Common myeloid progenitor, CD34-positive (primary cell): ENCODE data around the gene FASTK.

Experiments
- CTCF ChIA-PET: fragments of 350-600 bp; sonication (Branson Sonifier 250); formaldehyde crosslinking; loops from one replicate; lab custom pipeline; 2021; ENCODE audit warnings: antibody characterized with exemption; lab: Charles Lee
- POLR2A ChIA-PET: fragments of 350-600 bp; sonication (Branson Sonifier 250); formaldehyde crosslinking; loops from one replicate; lab custom pipeline; 2021; ENCODE audit warnings: antibody characterized with exemption; lab: Charles Lee
- DNase-seq, 3 donors: peaks; one replicate each; pipeline versions ENCODE4 v3.0.0 to v3.0.0-alpha.2; 2013
- H3K27ac ChIP-seq, 2 experiments: 1 replicate in 1 of 2; 2 replicates in 1 of 2; pipeline ENCODE4 v1.7.0; 2013; ENCODE audit warnings: inconsistent platforms in 2 of 2, low read length in 2 of 2, mild to moderate bottlenecking in 2 of 2, low read depth in 1 of 2, moderate library complexity in 1 of 2; ENCODE audit not compliant: severe bottlenecking in 2 of 2, insufficient read depth in 1 of 2, poor library complexity in 1 of 2
- H3K27me3 ChIP-seq, 5 experiments: replicated peaks in 2 of 5; 1 replicate in 3 of 5; 2 replicates in 2 of 5; pipeline versions ENCODE4 v1.6.1 to v1.7.0; 2013; ENCODE audit warnings: low read length in 4 of 5, mild to moderate bottlenecking in 2 of 5, moderate library complexity in 2 of 5, inconsistent platforms in 1 of 5; ENCODE audit not compliant: insufficient read depth in 5 of 5, control insufficient read depth in 4 of 5
- H3K36me3 ChIP-seq, 4 experiments: 1 replicate in 2 of 4; 2 replicates in 2 of 4; pipeline versions ENCODE4 v1.6.1 to v1.7.0; 2013; ENCODE audit warnings: low read length in 3 of 4, control low read depth in 1 of 4, mild to moderate bottlenecking in 1 of 4; ENCODE audit not compliant: control insufficient read depth in 4 of 4, insufficient read depth in 4 of 4
- H3K4me1 ChIP-seq, 4 experiments: 1 replicate in 3 of 4; 2 replicates in 1 of 4; pipeline versions ENCODE4 v1.6.1 to v1.7.1; 2013; ENCODE audit warnings: low read length in 3 of 4, mild to moderate bottlenecking in 3 of 4, control low read depth in 1 of 4, inconsistent platforms in 1 of 4, moderate library complexity in 1 of 4; ENCODE audit not compliant: control insufficient read depth in 4 of 4, insufficient read depth in 4 of 4; ENCODE audit errors: control extremely low read depth in 1 of 4
- H3K4me3 ChIP-seq, 7 experiments: 1 replicate in 4 of 7; 2 replicates in 3 of 7; pipeline versions ENCODE4 v1.5.1 to v1.7.0; 2013; ENCODE audit warnings: mild to moderate bottlenecking in 7 of 7, low read length in 6 of 7, moderate library complexity in 6 of 7, inconsistent platforms in 2 of 7, low read depth in 2 of 7, control low read depth in 1 of 7; ENCODE audit not compliant: insufficient read depth in 4 of 7, control insufficient read depth in 1 of 7; ENCODE audit errors: extremely low read depth in 1 of 7
- H3K9me3 ChIP-seq, 5 experiments: 1 replicate in 4 of 5; 2 replicates in 1 of 5; pipeline versions ENCODE4 v1.6.1 to v1.7.1; 2013; ENCODE audit warnings: low read length in 4 of 5, mild to moderate bottlenecking in 2 of 5, inconsistent platforms in 1 of 5, low read depth in 1 of 5, moderate library complexity in 1 of 5; ENCODE audit not compliant: control insufficient read depth in 4 of 5, insufficient read depth in 2 of 5; ENCODE audit errors: control extremely low read depth in 1 of 5
- WGBS: methylation state at CpG from one replicate; pipeline ENCODE4 v1.1.5; 2013; ENCODE audit not compliant: insufficient coverage; 5-methylcytosine and 5-hydroxymethylcytosine counted together

Gene FASTK

DNA sequence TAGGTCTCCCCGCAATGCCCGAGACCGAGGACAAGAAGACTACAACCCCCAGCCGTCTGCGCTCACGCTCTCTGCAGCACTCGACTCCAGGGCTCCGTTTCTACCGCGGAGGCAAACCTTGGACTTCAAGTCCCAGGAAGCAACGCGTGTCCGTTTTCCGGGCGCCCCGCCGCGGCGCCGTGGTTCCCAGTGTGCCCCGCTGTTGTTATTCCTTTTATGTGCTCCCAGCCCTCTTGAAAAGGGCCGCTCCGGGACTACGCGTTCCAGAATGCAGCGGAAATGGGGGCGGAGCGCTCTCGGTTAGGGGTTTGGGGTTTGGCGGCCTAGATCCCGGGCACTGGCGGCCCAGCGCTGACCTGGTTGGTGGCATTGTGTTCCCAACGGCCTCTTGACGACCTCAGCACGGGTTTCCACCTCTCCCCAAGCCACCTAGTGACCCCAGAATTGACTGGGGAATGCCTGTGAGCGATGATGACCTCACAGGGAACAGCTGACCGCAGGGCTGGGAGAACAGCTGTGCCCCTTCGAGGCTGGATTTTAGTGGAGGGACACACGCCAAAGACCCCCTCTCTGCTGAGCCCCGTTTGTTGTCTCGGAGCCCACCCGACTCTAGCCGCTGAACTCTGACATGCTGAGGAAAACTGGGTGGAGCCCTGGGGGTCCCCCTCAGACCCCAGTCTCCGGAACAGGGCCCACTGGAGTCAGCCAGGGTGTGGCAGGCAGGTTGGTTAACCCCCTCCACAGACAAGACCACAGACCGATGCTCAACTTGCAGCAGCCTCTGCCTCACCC is 22.4 kb downstream of the FASTK start:
- CTCF ChIA-PET: interaction anchor here (1.0 to 7.2 kb wide), 3 partner anchors 17 to 54 kb away, joined by 5 to 64 read pairs (median 5); partner anchors contain the start of gene ABCB8
- H3K9me3 ChIP-seq: no peaks in the 10 kb centered on the region
- peak; percentile 99 to 100 (median 99) for DNase-seq

DNA sequence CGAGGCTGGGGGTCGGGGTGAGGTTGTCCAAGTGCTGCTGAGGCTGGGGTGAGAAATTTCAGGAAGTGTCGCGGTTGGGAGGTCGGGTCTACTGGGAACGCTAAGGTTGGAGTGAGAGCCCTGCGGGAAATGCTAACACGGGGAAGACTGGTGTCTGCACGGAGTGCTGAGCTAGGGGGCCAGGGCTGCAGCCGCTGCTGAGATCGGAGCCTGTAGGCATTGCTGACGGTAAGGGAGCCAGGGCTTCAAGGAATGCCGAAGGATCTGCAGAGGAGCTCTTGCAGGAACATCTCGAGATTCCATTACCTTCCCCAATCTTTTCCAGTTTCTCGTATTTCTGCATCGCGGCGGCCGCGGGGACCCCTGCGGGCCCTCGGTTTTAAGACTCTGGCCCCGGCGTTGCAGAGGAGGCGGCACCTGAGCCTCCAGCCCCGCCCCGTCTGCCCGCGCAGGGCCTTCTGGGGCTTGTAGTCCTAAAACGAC is 23.1 kb downstream of the FASTK start, which contains the start of gene CDK5:
Gene CDK5, minus strand, starts transcription at position 392 of the 483 bp plus-strand sequence. Its CDS starts 49 bp downstream, at position 343.
- peak within 1 kb of the TSS; percentile 75 to 98 (median 82) for H3K4me3 ChIP-seq
- peaks cover 0 to 8% (median 5%) of the 10 kb centered on the region in 4 experiments for H3K36me3 ChIP-seq
- no peaks in the 10 kb centered on the region for H3K9me3 ChIP-seq
- POLR2A ChIA-PET: interaction anchor here (1.1 kb wide), 1 partner anchor 18 kb away, joined by 4 read pairs; no protein-coding TSS in a partner anchor
- 0% methylated on average over 28 of the region's 30 CpGs for WGBS
- peak within 1 kb of the TSS; percentile 50 to 90 for H3K27ac ChIP-seq
- H3K27me3 ChIP-seq: no peaks in the 10 kb centered on the region
- H3K4me1 ChIP-seq: peaks cover 5 to 54% (median 45%) of the 10 kb centered on the region in 4 experiments
- CTCF ChIA-PET: interaction anchor here (7.2 kb wide), 1 partner anchor 18 kb away, joined by 64 read pairs; no protein-coding TSS in a partner anchor
- no peak for DNase-seq

More for the DNA sequence above, 22.4 kb downstream of the FASTK start:
- POLR2A ChIA-PET: interaction anchor here (0.7 to 1.1 kb wide), 2 partner anchors 18 to 30 kb away, joined by 3 to 4 read pairs; partner anchors contain the start of gene ABCB8
- peak overlapping the region; percentile 50 to 90 for H3K27ac ChIP-seq
- H3K27me3 ChIP-seq: no peaks in the 10 kb centered on the region
- H3K4me3 ChIP-seq: peak overlapping the region; percentile 68 to 98 (median 82)
- WGBS: 2% methylated on average over 41 of the region's 46 CpGs
- H3K36me3 ChIP-seq: peaks cover 0 to 10% (median 6%) of the 10 kb centered on the region in 4 experiments
- H3K4me1 ChIP-seq: peaks cover 5 to 47% (median 40%) of the 10 kb centered on the region in 4 experiments

DNA sequence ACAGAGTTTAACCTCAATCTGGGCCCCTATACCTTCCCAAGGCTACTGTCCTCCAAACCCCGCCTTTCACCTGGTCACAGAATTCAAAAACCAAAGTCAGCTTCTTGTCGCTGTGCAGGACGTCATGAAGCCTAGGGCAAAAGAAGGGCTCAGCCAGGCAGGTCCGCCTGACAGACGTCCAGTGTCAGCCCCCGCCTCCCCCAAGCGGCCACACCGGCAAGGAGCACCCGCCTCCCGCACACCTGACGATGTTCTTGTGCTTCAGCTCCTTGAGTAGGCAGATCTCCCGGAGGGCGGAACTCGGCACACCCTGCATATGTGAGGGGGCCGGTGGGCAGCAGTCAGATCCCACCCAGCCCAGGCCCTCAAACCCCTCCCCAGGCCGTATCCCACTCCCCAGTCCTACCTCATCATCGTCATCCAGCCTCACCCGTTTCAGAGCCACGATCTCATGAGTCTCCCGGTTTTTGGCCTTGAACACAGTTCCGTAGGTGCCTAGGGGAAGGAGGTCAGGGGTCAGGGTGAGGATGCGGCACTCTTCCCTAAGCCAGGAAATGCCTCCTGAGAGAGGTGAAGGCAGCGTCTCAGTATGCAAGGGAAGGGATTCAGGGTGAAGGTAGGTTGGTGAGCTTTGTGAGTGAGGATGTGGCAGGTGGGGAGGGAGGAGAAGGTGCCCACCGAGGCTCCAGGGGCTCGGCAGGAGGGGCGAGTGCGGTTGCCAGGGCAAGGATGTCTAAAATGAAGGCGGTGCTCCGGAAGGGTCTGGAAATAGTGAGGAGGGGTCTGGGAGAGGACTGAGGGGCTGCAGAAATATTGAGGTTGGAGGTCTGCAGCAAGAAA is 23.7 kb downstream of the FASTK start:
- POLR2A ChIA-PET: no interaction called here
- peaks cover 0 to 4% (median 3%) of the 10 kb centered on the region in 4 experiments for H3K36me3 ChIP-seq
- CTCF ChIA-PET: no interaction called here
- H3K4me1 ChIP-seq: peaks cover 5 to 60% (median 46%) of the 10 kb centered on the region in 4 experiments
- WGBS: 68% methylated on average over 25 of the region's 29 CpGs
- peak overlapping the region in 1 of 2 experiments; percentile 90 for H3K27ac ChIP-seq
- DNase-seq: no peak
- peak overlapping the region; percentile 75 to 98 (median 82) for H3K4me3 ChIP-seq
- no peaks in the 10 kb centered on the region for H3K9me3 ChIP-seq
- peaks cover 0 to 2% (median 0%) of the 10 kb centered on the region in 5 experiments for H3K27me3 ChIP-seq

DNA sequence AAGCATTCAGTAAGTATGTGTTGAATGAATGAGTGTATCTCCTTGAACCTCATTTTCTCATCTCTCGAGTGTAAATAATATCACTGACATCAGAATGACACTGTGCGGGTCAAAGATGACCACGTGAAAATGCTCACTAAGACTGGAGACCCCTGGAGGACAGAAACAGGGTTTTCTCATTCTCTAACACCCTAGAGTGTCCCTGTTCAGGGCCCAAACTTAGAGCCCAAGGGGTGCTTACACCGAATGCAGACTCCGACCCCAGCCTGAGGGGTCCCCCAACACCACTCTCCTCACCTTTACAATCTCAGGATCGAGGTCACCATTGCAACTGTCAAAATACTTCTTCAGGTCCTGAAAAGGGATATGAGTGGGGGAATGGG is 24.3 kb downstream of the FASTK start:
- peaks cover 0 to 3% (median 0%) of the 10 kb centered on the region in 5 experiments for H3K27me3 ChIP-seq
- no peaks in the 10 kb centered on the region for H3K9me3 ChIP-seq
- DNase-seq: no peak
- H3K4me1 ChIP-seq: peaks cover 5 to 60% (median 49%) of the 10 kb centered on the region in 4 experiments
- POLR2A ChIA-PET: no interaction called here
- no peak overlapping the region for H3K27ac ChIP-seq
- H3K4me3 ChIP-seq: no peak overlapping the region
- CTCF ChIA-PET: no interaction called here
- H3K36me3 ChIP-seq: peaks cover 0 to 3% (median 1%) of the 10 kb centered on the region in 4 experiments
- 100% methylated on average over 3 of the region's 6 CpGs for WGBS

DNA sequence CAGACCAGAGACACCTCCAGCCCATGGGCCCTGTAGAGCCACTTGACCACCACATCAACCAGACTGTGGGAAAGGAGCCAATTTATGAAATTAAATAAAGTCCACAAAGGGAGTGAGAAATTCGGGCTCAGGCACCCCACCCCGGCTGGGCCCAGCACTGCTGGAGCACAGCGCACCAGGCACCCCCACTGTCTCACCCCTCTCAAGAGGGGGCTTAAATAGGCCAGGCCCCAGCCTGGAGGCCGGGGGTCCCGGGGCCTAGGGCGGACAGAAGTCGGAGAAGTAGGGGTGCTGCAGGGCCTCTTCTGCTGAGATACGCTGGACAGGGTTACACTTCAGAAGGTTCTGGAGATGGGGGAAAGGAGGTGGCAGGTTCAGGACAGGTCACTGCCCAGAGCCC is 26.9 kb downstream of the FASTK start:
- CTCF ChIA-PET: no interaction called here
- DNase-seq: no peak
- Histone ChIP-seq H3K4me3 (no peak overlapping the region), H3K27me3 (peaks cover 0 to 13% (median 0%) of the 10 kb centered on the region in 5 experiments), H3K9me3 (no peaks in the 10 kb centered on the region), H3K4me1 (peaks cover 3 to 56% (median 38%) of the 10 kb centered on the region in 4 experiments), H3K27ac (no peak overlapping the region), H3K36me3 (peaks cover 0 to 3% (median 1%) of the 10 kb centered on the region in 4 experiments)
- WGBS: 97% methylated on average over 4 of the region's 8 CpGs
- POLR2A ChIA-PET: no interaction called here

DNA sequence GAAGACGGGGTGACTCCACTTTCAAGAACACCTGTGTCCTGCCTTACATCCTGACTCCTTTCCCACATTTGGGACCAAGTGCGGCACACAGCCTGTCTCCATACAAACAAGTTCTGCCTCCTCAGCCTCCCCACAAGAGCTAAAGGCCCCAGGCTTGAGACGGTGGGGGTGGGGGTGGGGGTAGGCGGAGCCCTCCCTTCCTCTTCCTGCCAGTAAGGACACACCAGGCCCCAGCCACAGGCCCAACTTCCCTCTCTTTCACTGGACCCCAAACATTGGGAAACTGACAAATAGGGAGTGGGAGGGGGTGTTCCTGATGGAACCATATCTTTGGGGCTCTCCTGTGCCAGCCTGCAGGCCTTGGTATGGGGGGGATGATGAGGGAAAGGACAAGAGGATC is 27.5 kb downstream of the FASTK start:
- CTCF ChIA-PET: interaction anchor here (1.0 to 1.2 kb wide), 3 partner anchors 14 to 166 kb away, joined by 3 read pairs; no protein-coding TSS in a partner anchor
- Histone ChIP-seq H3K27me3 (peaks cover 0 to 13% (median 0%) of the 10 kb centered on the region in 5 experiments), H3K9me3 (no peaks in the 10 kb centered on the region)

More for the DNA sequence above, 27.5 kb downstream of the FASTK start:
- Histone ChIP-seq H3K4me1 (peaks cover 1 to 50% (median 32%) of the 10 kb centered on the region in 4 experiments), H3K27ac (no peak overlapping the region), H3K4me3 (peak overlapping the region in 1 of 7 experiments; percentile 10), H3K36me3 (peaks cover 0 to 3% (median 1%) of the 10 kb centered on the region in 4 experiments)
- WGBS: 80% methylated on average over 1 of the region's 4 CpGs
- peak in 1 of 3 donors; percentile 17 for DNase-seq
- POLR2A ChIA-PET: no interaction called here
